IPS-11a (cell line): ENCODE data around the gene NAALADL1.
A peak's percentile ranks its signal among the peaks of the same experiment; 100 is the strongest.
"Not testable (repeated sequence)": the region's sequence is repeated elsewhere in the genome, so short reads cannot be mapped to it uniquely, and the experiment has no call there.

Experiments
- H3K4me3 ChIP-seq: one replicate; pipeline ENCODE4 v1.5.1; 2013; ENCODE audit warnings: low read depth, low read length, control low read depth

The NAALADL1 gene

GRCh38 chr11:65051398-65051858, 6.9 kb downstream of the NAALADL1 start:
- no peak overlapping the region for H3K4me3 ChIP-seq

DNA sequence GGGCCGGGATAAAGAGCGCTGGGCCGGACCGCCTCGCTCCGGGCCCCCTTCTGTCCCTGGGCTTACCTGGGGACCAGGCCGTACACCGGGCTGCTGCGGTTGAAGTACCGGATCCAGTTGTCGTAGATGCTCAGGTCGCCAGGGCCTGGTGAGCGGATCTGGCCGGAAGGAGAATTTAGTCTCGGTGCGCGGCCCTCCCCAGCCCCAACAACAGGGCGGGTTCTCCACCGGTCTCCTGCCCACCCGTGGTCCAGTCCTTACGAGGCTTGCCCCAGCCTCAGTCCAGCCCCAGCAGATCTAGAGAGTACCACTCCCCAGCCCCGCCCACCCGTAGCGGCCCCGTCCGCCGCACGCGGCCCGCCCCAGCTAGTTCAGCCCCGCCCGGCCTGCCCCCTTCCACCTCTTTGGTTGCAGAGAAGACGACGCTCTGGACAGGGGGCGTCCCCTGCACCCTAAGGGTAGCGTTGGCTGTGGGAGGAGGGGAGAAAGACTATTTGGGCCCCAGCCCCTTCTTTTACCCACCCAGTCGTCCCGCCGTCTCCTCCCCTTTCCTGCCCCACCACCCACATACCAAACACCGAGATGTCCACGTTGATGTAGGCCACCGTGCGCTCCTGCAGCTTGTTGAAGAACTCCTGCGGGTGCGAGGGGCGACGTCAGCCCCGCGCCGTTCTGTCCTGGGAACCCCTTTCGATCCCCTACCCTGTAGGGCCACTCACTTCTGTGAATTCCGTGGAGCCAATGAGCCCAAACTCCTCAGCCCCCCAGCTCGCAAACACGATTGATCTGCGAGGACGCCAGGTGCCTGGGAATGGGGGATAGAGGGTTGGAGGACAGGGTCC, 10.6 kb downstream of the NAALADL1 start:
- no peak overlapping the region for H3K4me3 ChIP-seq

DNA sequence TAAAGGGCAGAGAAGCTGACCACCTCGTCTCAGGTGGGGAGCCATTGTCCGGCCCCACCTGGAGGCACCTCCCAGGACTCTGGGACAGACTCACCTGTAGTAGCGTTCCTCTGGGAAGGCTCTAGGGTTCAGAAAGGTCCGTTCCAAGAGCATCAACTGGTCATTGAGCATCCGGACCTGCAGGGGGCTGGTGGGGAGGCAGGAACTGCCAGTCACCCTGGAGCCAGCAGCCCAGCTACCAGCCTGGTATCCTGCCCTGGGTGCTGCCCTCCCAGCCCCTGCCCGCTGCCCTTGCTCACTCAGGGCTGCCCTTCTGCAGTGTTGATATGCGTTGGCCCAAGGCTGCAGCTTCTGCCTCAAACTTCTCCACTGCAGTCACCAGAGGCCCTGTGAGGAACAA, 12.6 kb downstream of the NAALADL1 start:
- no peak overlapping the region for H3K4me3 ChIP-seq

- H3K4me3 ChIP-seq, result no peak overlapping the region
Measured at GRCh38 chr11:65045061-65045460, 13.3 kb downstream of the NAALADL1 start.

- H3K4me3 ChIP-seq, result no peak overlapping the region
Measured at GRCh38 chr11:65043881-65044501, 14.4 kb downstream of the NAALADL1 start.

DNA sequence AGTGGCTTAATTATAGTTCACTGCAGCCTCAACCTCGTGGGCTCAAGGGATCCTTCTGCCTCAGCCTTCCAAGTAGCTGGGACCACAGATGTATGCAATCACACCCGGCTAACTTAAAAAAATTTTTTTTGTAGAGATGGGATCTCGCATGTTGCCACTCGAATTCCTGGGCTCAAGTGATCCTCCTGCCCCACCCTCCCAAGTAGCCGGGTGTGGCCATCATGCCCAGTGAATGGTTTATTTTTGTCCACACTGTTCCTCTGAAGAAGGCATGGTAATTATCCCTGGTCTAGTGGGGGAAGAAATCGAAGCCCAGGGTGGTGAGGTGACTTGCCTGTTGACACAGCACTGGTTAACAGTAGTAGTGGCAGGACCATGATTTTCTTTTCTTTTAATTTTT, 15.5 kb downstream of the NAALADL1 start:
- no peak overlapping the region for H3K4me3 ChIP-seq

GRCh38 chr11:65040847-65041622, 17.3 kb downstream of the NAALADL1 start, which contains the start of gene SAC3D1:
Gene SAC3D1, plus strand, starts transcription at chr11:65041210. Its CDS starts 83 bp downstream, at chr11:65041293.
- peak within 1 kb of the TSS; percentile 89 for H3K4me3 ChIP-seq

DNA sequence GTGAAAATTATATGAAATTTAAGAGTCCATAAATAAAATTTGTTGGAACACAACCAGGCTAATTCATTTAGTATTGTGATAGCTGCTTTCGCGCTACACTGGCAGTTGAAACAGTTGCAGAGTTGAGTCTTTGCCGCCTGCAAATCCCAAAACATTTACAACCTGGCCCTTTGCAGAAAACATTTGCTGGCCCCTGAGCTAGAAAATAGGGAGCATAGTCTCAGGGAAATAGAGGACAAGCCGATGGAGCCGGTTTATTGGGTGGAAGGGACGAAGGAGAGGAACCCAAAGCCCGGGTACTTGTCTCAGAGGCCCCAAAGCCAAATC, 17.9 kb downstream of the NAALADL1 start:
- peak overlapping the region; percentile 89 for H3K4me3 ChIP-seq

- no peak overlapping the region for H3K4me3 ChIP-seq
Measured at GRCh38 chr11:65036931-65037330, 21.4 kb downstream of the NAALADL1 start.

- no peak overlapping the region for H3K4me3 ChIP-seq
Measured at GRCh38 chr11:65035579-65035978, 22.8 kb downstream of the NAALADL1 start.

GRCh38 chr11:65034423-65034822, 23.9 kb downstream of the NAALADL1 start:
- H3K4me3 ChIP-seq, result no peak overlapping the region

GRCh38 chr11:65032216-65032615, 26.1 kb downstream of the NAALADL1 start:
- H3K4me3 ChIP-seq, result no peak overlapping the region

DNA sequence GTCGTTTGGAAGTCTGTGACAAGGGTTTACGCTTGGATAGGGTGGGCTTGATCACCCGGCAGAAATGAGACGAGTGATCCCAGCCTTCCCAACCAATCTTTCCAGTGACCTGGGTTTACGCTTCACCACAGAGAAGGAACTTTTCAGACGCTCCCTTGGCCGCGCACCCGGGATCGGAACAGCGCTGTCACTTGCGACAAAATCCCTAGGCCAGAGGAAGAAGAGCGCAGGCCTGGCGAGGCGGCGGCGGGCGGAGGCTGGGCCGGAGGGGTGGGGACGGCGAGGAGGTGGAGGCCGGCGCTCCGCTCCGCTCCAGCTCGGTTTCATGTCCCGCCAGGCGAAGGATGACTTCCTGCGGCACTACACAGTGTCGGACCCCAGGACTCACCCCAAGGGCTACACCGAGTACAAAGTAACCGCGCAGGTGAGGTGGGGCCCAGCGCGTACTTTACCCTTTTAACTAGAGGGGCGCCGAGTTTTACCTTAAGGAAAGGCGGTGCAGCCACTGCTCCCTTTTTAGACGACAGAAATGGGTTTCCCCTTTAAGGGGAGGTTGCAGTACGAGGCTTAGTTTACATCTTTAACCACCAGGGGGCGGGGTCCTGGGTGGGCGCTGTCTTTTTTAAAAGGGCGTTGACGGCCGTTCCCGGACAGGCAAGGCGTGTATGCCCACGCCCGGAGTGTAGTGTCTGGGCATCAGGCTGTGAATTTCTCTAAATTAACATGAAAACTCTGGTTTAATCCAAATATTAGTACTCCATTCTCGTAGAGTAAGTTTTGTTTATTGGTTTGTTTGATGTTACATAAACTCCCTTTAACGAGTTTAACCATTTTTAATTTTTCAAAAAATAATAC, 30.9 kb downstream of the NAALADL1 start, which contains the start of gene SNX15:
SNX15 (plus strand) TSS at position 227 of the 855 bp plus-strand sequence; CDS start at position 326, 99 bp downstream.
- H3K4me3 ChIP-seq, result peak within 1 kb of the TSS; percentile 64

DNA sequence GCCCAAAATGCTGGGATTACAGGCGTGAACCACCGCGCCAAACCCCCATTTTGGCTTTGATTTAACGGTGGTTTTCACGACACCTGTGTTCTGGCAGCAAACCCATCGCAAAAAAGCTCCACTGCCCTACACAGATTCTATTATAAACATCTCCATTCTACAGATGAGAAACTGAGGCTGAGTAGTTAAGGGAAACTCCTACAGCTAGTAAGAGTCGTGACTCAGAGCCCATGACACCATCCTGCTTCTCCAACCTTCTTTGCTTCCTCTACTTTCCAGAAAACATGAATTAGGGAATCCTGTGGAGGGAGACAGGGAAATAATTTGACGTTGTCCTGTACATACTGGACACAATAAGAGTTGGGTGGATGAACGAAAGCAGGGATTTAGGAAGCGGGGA, 31.5 kb downstream of the NAALADL1 start:
- H3K4me3 ChIP-seq, result peak overlapping the region; percentile 64

- not testable (repeated sequence) for H3K4me3 ChIP-seq
Measured at GRCh38 chr11:65023502-65023901, 34.9 kb downstream of the NAALADL1 start.

- H3K4me3 ChIP-seq, result no peak overlapping the region
Measured at GRCh38 chr11:65021509-65021908, 36.8 kb downstream of the NAALADL1 start.

DNA sequence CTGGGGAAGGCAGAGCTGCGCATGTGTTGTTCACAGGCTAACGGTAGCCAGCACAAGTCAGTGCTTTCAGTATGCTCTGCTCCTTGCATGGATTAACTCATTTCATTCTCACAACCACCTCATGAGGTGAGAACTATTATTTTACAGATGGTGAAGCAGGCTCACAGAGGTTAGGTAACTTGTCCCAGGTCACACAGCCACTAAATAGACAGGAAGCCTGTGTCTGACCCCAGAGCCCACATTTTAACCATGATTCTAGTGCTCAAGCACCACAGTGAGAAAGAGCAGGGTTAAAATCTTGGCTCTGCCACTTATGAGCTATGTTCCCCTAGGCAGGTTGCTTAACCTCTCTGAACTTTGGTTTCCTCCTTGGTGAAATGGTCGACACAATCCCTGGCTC, 37.4 kb downstream of the NAALADL1 start:
- no peak overlapping the region for H3K4me3 ChIP-seq

DNA sequence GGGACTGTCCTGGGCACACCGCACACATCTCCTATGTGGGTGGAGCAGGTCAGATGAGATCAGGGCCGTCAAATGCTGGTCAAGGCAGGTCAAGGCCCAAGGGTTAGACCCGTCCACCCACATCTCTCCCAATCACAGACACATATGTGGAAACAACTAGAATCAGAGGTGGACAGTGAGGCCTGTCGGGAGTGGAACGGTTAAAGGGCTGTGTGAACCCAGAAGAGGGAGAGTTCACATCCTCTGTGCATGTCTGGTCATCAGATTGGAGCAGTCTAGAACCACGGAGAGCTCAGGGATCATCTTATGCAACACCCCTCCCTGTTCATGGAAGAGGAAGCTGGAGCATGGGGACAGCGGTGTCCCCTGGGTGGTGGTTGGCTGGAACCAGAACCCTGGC, 38.5 kb downstream of the NAALADL1 start:
- no peak overlapping the region for H3K4me3 ChIP-seq

DNA sequence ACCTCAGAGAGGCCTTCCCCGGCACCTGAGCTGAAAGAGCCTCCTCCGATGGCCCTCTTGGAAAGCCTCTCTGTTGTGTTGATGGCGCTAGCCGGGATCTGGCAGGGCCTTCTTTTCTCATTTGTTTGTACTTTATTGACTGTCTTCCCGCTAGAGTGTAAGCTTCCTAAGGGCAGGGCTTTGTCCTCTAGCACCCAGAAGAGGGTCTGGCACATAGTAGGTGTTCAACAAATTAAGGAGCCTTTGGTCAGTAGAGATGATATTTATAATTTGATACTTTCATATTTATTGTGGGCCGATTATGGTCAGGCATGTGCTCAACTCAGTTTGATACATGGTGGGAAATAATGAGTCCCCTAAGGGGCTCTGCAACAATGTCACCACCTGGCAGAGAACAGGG, 40.4 kb downstream of the NAALADL1 start:
- H3K4me3 ChIP-seq, result no peak overlapping the region

DNA sequence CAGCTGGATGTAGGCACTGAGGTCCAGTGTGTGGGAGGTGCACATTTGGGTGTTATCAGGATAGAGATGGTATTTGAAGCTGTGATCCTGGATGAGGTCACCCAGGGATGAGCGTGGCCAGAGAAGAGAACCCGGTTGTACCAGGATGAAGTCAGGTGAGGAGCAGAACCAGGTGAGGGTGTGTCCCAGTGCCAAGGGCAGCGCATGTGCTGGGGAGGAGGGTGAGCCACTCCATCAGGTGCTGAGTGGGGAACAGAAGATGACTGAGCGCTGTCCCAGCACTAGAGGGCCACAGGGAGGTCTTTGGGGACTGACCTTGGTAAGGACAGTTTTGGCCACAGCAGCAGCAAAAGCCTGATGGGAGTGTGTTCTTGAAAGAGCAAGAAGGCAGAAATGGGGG, 41.6 kb downstream of the NAALADL1 start:
- H3K4me3 ChIP-seq, result no peak overlapping the region
